HG03520 (cell line): Measurements from ENCODE around the gene GFAP.

Experiments
- ATAC-seq: cut with Tn5 transposase; IDR thresholded peaks from one replicate; pipeline ENCODE4 v1.9.1; 2021; ENCODE audit warnings: mild to moderate bottlenecking, moderate library complexity; ENCODE audit not compliant: unreplicated experiment

GFAP gene

GRCh38 chr17:44867841-44868240 is 47.5 kb downstream of the GFAP start:
- ATAC-seq = no peak

DNA sequence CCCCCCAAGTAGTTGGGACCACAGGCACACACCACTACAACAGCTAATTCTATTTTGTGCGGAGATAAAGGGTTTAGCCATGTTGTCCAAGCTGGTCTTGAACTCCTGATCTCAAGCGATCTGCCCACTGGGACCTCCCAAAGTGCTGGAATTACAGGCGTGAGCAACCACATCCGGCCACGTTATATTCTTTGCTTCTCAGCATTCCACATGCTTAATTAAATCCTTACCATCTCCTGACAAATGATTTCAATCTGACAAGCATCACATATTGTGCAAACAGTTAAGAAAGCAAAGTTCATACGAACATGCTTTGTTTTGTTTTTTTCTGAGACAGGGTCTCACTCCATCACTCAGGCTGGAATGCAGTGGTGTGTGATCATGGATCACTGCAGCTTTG is 49.4 kb downstream of the GFAP start:
- no peak for ATAC-seq

DNA sequence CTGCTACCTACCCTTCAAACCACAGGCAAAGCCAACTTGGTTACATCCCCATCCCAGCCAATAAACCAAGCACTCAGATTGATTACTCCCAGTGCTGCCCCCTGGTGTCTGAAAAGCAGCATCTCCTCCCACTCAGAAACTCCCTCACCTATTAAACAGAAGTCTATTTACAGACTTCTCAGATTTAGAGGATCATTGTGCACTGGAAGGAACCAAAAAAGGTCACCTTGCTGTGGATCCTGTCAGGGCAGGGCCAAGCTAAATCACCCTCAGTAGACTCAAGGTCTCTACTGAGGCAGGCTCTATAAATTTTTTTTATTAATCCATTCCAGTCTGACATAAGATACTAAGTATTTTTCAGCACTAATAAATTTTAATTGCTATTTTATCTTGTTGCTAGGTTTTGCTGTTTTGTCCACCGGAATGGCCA is 50.1 kb downstream of the GFAP start:
- no peak for ATAC-seq

- ATAC-seq = no peak
Measured at GRCh38 chr17:44864831-44865230, 50.5 kb downstream of the GFAP start.

DNA sequence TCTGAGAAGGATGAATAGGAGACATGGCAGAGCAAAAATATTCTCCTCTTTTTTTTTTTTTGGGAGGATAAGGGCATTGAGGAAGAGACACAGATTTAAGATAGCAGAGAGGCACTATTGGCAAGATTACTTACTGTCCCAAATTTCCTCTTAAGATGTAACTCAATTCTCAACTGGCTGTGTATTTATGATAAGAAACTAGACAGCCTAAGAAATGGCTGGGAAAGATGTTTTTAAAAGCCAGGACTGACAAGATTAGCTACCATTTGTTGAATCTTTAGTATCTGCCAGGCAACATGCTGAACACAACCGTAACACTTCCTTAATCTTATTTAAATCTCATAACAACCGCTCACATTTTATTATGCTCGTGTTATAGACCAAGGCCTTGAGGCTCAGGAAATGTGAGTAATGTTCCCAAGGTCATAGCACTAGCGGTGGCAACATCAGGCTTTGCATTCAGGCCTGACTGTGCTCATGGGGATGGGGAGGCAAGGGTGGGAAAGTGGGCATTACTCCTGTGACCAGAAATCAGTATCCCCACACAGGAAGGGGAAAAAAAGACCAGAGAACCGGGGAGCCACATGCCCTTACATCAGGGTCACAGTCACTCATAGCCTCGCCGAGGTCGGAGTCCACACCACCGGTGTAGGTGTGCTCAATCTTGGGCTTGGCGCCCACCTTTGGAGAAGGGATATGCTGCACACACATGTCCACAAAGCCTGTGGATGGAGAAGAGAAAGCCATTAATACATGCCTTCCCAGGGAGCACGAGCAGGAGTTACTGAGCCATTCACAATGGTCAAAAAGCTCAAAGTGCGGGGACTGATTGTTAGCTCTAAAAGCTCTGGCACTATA is 52.0 kb downstream of the GFAP start:
- ATAC-seq = no peak

GRCh38 chr17:44862278-44862914 is 52.9 kb downstream of the GFAP start:
- no peak for ATAC-seq

GRCh38 chr17:44859701-44860100 is 55.6 kb downstream of the GFAP start:
- ATAC-seq = no peak

- no peak for ATAC-seq
Measured at GRCh38 chr17:44854192-44854591, 61.1 kb downstream of the GFAP start.
